ENCODE data around the gene KCNQ1. TPM values are rescaled to one million over a fixed set of nuclear protein-coding genes. Genes with fewer than 3 reads are reported as not detected.

KCNQ1 gene
- total RNA-seq, 1 donor from 2014 or later: 4.8 TPM

DNA sequence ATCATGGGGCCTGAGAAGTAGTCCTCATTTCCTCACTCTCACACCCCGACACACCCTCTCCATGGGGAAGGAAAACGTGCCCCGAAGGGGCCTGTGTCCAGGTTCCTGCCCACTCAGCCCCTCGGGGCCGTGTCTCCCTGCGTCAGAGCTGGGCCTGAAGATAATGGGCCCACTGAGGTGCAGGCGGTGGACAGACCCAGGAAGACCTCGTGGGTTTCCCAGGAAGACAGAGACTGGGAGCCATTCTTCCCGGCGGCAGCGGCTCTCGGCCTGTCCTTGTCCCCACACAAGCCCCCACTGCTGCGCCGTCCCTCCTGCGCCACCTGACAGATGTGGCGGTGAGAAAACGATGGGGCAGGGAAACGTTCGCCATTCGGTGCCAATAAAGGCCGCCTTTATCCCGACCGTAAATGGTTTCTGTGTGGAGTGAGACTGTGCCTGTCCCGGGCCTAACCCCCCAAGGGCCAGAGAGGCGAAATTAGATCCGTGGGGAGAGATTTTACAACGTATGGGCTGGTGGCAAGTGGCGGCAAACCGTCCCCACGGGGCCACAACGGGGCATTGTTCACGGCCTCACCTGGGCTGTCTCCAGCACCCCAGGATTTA, 351.8 kb downstream of the KCNQ1 start:
- Mint-ChIP-seq H3K27ac (no peak overlapping the region), H3K4me3 (no peak overlapping the region), H3K9me3 (peaks cover 10% of the 10 kb centered on the region), H3K36me3 (peaks cover 5% of the 10 kb centered on the region), H3K4me1 (ENCODE audit: unreplicated experiment) (peaks cover 28% of the 10 kb centered on the region), H3K27me3 (peaks cover 4% of the 10 kb centered on the region)
- peak; percentile 63 for DNase-seq (ENCODE audit: extremely low spot score, unreplicated experiment)
- TF ChIP-seq CTCF (conservative IDR thresholded peaks at IDR 0.05): no peak

GRCh38 chr11:2797121-2797711, 352.4 kb downstream of the KCNQ1 start:
- Mint-ChIP-seq H3K9me3 (peaks cover 10% of the 10 kb centered on the region), H3K27me3 (peaks cover 4% of the 10 kb centered on the region)

GRCh38 chr11:2797741-2798361, 353.0 kb downstream of the KCNQ1 start:
- peaks cover 23% of the 10 kb centered on the region for H3K4me1 Mint-ChIP-seq (ENCODE audit: unreplicated experiment)
- TF ChIP-seq CTCF (conservative IDR thresholded peaks at IDR 0.05): no peak
- H3K4me3 Mint-ChIP-seq: no peak overlapping the region
- H3K36me3 Mint-ChIP-seq: peaks cover 5% of the 10 kb centered on the region
- H3K9me3 Mint-ChIP-seq: peaks cover 10% of the 10 kb centered on the region
- H3K27me3 Mint-ChIP-seq: peaks cover 4% of the 10 kb centered on the region
- H3K27ac Mint-ChIP-seq: no peak overlapping the region
- DNase-seq (ENCODE audit: extremely low spot score, unreplicated experiment): peak; percentile 56

More at GRCh38 chr11:2797121-2797711, 352.4 kb downstream of the KCNQ1 start:
- Mint-ChIP-seq H3K4me3 (no peak overlapping the region), H3K4me1 (ENCODE audit: unreplicated experiment) (peaks cover 26% of the 10 kb centered on the region), H3K36me3 (peaks cover 5% of the 10 kb centered on the region), H3K27ac (no peak overlapping the region)
- peak; percentile 65 for DNase-seq (ENCODE audit: extremely low spot score, unreplicated experiment)
- no peak for TF ChIP-seq CTCF (conservative IDR thresholded peaks at IDR 0.05)

DNA sequence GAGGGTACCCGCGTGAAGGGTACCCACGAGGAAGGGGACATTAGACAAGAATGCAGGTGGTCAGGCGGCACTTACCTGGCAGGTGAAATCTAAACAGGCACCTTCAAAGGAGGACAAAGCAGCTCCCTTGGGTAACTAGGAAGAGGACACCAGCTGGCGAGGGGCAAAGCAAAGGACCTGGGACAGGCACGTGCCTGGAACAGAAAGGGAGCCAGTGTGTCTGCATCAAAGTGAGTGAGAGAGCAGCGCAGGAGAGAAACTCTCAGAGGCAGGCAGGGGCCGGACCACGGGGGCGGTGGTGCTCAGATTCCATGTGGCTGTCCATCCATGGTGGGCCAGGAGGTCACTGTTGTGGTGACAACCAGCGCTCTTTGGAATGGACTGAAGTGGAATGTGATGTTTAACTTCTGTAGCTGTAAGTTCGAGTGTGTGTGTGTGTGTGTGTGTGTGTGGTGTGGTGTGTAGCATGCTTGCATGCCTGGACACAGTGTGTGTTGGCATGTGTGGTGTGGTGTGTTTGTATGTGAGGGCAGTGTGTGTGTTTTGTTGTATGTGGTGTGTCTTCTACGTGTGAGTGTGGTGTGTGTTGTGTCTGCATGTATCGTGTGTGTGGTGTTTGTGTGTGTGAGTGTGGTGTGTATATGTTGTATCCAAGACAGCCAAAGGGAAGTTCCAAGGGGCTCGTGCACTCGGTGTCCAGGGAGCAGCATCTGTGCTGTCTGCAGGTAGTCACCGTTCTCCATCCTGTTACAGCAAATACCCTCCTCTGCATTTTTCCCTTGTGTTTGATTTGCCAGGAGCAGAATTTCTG, 354.3 kb downstream of the KCNQ1 start:
- peaks cover 17% of the 10 kb centered on the region for H3K4me1 Mint-ChIP-seq (ENCODE audit: unreplicated experiment)
- H3K9me3 Mint-ChIP-seq: peaks cover 10% of the 10 kb centered on the region
- H3K27ac Mint-ChIP-seq: no peak overlapping the region
- peaks cover 5% of the 10 kb centered on the region for H3K36me3 Mint-ChIP-seq
- no peak for TF ChIP-seq CTCF (conservative IDR thresholded peaks at IDR 0.05)
- DNase-seq (ENCODE audit: extremely low spot score, unreplicated experiment): peak; percentile 57
- peaks cover 4% of the 10 kb centered on the region for H3K27me3 Mint-ChIP-seq
- no peak overlapping the region for H3K4me3 Mint-ChIP-seq

DNA sequence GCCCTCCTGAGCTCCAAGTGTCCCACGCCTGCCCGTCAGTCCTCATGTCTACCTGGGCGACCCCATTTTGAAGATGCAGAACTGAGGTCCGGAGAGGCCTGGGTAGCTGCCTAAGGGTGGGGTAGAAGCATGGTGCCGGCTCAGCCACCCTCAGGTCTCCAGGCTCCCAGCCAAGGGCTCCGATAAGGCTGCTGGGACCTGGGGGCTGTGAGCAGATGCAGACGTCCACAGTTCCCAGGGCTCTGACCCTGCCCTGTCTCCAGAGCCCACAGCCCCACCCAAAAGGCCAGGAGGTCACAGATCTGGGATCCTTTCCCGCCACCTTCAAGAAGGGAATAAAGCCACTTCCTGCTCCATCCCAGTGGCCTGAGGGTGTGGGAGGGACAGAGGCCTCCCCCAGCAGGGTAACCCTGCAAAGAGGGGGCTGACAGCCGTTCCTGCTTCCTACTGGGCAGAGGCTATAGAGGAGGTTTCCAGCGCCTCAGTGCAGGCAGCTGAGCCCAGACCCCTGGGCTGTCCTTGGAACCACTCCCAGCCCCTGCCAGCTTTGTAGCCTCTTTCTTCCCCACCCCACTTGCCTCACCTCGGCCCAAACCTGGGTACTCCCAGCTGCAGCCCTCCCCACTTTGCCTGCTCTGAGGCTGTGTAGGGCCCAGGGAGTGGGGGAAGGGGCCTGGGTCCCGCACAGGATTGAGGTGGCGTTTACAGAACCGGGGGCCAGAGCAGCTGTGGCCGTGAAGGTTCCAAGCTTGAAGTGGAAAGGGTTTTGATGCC, 355.3 kb downstream of the KCNQ1 start:
- no peak for TF ChIP-seq CTCF (conservative IDR thresholded peaks at IDR 0.05)
- Mint-ChIP-seq H3K4me1 (ENCODE audit: unreplicated experiment) (peaks cover 22% of the 10 kb centered on the region), H3K27ac (no peak overlapping the region), H3K4me3 (no peak overlapping the region), H3K9me3 (peaks cover 10% of the 10 kb centered on the region), H3K36me3 (peaks cover 5% of the 10 kb centered on the region), H3K27me3 (peaks cover 4% of the 10 kb centered on the region)
- peak; percentile 63 for DNase-seq (ENCODE audit: extremely low spot score, unreplicated experiment)

Measured in type B pancreatic cell (in vitro differentiated cells).